ENCODE data around the gene TP53I11. TPM values are rescaled to one million over a fixed set of nuclear protein-coding genes. Genes with fewer than 3 reads are reported as not detected.

The TP53I11 gene
- polyA plus RNA-seq, 1 donor (not counting 4 experiments of a cell fraction or from before 2014, with no cell fraction given), result 21.4 TPM

DNA sequence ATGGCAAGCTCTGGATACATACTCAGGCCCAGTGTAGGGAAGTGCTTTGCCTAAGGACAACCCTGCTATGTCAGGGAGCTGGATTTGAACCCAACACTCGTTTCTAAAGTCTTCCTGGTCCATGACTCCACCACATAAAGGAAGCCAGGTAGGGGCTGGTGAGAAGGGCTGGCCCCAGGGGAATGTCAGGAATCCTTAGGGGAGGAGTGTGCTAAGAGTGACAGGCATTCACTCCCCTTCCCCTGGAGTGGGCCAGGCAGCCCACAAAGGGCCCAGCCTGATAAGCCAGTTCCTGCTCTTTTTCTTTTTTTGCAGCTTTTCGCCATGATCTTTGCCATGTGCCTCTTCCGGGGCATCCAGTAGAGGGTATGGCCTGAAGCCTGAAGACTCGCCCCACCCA lies 21.9 kb downstream of the TP53I11 start:
- H3K27me3 ChIP-seq (ENCODE audit: control insufficient read depth, extremely low read depth, insufficient read depth, low read length), result peaks cover 11% of the 10 kb centered on the region
- TF ChIP-seq, protein P1, sequence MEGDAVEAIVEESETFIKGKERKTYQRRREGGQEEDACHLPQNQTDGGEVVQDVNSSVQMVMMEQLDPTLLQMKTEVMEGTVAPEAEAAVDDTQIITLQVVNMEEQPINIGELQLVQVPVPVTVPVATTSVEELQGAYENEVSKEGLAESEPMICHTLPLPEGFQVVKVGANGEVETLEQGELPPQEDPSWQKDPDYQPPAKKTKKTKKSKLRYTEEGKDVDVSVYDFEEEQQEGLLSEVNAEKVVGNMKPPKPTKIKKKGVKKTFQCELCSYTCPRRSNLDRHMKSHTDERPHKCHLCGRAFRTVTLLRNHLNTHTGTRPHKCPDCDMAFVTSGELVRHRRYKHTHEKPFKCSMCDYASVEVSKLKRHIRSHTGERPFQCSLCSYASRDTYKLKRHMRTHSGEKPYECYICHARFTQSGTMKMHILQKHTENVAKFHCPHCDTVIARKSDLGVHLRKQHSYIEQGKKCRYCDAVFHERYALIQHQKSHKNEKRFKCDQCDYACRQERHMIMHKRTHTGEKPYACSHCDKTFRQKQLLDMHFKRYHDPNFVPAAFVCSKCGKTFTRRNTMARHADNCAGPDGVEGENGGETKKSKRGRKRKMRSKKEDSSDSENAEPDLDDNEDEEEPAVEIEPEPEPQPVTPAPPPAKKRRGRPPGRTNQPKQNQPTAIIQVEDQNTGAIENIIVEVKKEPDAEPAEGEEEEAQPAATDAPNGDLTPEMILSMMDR (optimal IDR thresholded peaks at IDR 0.05 in 1 of 3, IDR thresholded peaks at IDR 0.05 in 1 of 3, conservative IDR thresholded peaks at IDR 0.05 in 1 of 3; ENCODE audit: extremely low read depth in 1 of 3, insufficient read depth in 2 of 3, low read length in 3 of 3), result no peak
- TF ChIP-seq EZH2 (IDR thresholded peaks at IDR 0.05; ENCODE audit: low read length), result no peak

DNA sequence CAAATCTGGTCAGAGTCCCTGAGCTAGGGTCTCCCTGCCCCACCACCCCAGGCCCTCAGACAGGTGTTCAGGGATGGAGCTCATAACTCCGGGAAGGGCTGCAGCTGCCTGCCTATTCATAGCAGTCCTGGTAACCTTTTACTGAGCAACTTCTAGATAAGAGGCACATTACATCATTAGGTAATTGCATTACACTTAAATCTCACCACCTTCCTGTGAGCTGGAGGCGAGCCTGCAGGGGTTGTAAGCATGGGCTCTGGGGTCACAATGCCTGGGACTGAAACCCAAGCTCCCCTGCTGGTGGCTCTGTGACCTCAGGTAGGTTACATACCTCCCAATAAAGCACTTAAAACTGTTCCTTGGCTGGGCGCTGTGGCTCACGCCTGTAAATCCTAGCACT lies 22.5 kb downstream of the TP53I11 start:
- Histone ChIP-seq H3K27ac (ENCODE audit: control insufficient read depth, insufficient read depth, low read length) (no peak overlapping the region), H3K36me3 (ENCODE audit: control insufficient read depth in 2 of 2, extremely low read depth in 1 of 2, insufficient read depth in 2 of 2, low read length in 2 of 2) (no peaks in the 10 kb centered on the region), H3K79me2 (ENCODE audit: control insufficient read depth, insufficient read depth, low read length) (no peaks in the 10 kb centered on the region), H3K9me1 (ENCODE audit: control insufficient read depth, extremely low read depth, insufficient read depth, low read length) (no peaks in the 10 kb centered on the region), H2AFZ (ENCODE audit: control insufficient read depth, low read length) (no peak overlapping the region), H3K9me3 (ENCODE audit: control insufficient read depth, low read depth, low read length) (no peaks in the 10 kb centered on the region), H3K4me3 (ENCODE audit: control insufficient read depth in 2 of 3, extremely low read depth in 1 of 3, insufficient read depth in 2 of 3, low read depth in 1 of 3, low read length in 3 of 3) (no peak overlapping the region), H3K27me3 (ENCODE audit: control insufficient read depth, extremely low read depth, insufficient read depth, low read length) (peaks cover 17% of the 10 kb centered on the region), H3K4me1 (ENCODE audit: control insufficient read depth, extremely low read depth, insufficient read depth, low read length) (peaks cover 4% of the 10 kb centered on the region), H4K20me1 (ENCODE audit: control insufficient read depth, extremely low read depth, insufficient read depth, low read length) (peaks cover 9% of the 10 kb centered on the region), H3K4me2 (ENCODE audit: control insufficient read depth, extremely low read depth, insufficient read depth, low read depth, low read length) (no peak overlapping the region), H3K9ac (ENCODE audit: control insufficient read depth, extremely low read depth, insufficient read depth, low read length) (no peak overlapping the region)
- DNase-seq (ENCODE audit: low read depth, low spot score) (no peak), FAIRE-seq (no peak)
- dilution Hi-C loops (cut with MboI; ENCODE audit: extremely low pct_ligation_motif_present, low sequenced_read_pairs), result loop anchor here (25.0 kb wide), 1 partner anchor 409 kb away; no protein-coding TSS in a partner anchor
- TF ChIP-seq, protein P1 (optimal IDR thresholded peaks at IDR 0.05 in 1 of 3, IDR thresholded peaks at IDR 0.05 in 1 of 3, conservative IDR thresholded peaks at IDR 0.05 in 1 of 3; ENCODE audit: extremely low read depth in 1 of 3, insufficient read depth in 2 of 3, low read length in 3 of 3), result no peak
- no peak for TF ChIP-seq EZH2 (IDR thresholded peaks at IDR 0.05; ENCODE audit: low read length)

More for the DNA sequence above, 21.9 kb downstream of the TP53I11 start:
- FAIRE-seq (no peak), DNase-seq (ENCODE audit: low read depth, low spot score) (no peak)
- peaks cover under 1 to 3% of the 10 kb centered on the region in 2 experiments for H3K36me3 ChIP-seq (ENCODE audit: control insufficient read depth in 2 of 2, extremely low read depth in 1 of 2, insufficient read depth in 2 of 2, low read length in 2 of 2)
- no peak overlapping the region for H2AFZ ChIP-seq (ENCODE audit: control insufficient read depth, low read length)
- no peaks in the 10 kb centered on the region for H3K79me2 ChIP-seq (ENCODE audit: control insufficient read depth, insufficient read depth, low read length)
- no peak overlapping the region for H3K4me3 ChIP-seq (ENCODE audit: control insufficient read depth in 2 of 3, extremely low read depth in 1 of 3, insufficient read depth in 2 of 3, low read depth in 1 of 3, low read length in 3 of 3)
- no peaks in the 10 kb centered on the region for H3K9me3 ChIP-seq (ENCODE audit: control insufficient read depth, low read depth, low read length)
- dilution Hi-C loops (cut with MboI; ENCODE audit: extremely low pct_ligation_motif_present, low sequenced_read_pairs), result loop anchor here (25.0 kb wide), 1 partner anchor 408 kb away; no protein-coding TSS in a partner anchor
- no peak overlapping the region for H3K4me2 ChIP-seq (ENCODE audit: control insufficient read depth, extremely low read depth, insufficient read depth, low read depth, low read length)
- peaks cover 4% of the 10 kb centered on the region for H3K4me1 ChIP-seq (ENCODE audit: control insufficient read depth, extremely low read depth, insufficient read depth, low read length)
- peaks cover 9% of the 10 kb centered on the region for H4K20me1 ChIP-seq (ENCODE audit: control insufficient read depth, extremely low read depth, insufficient read depth, low read length)
- no peak overlapping the region for H3K27ac ChIP-seq (ENCODE audit: control insufficient read depth, insufficient read depth, low read length)
- H3K9me1 ChIP-seq (ENCODE audit: control insufficient read depth, extremely low read depth, insufficient read depth, low read length), result no peaks in the 10 kb centered on the region
- H3K9ac ChIP-seq (ENCODE audit: control insufficient read depth, extremely low read depth, insufficient read depth, low read length), result no peak overlapping the region

Measured in keratinocyte (primary cell).